ENCODE results near the gene RSPO3.
"Not testable (repeated sequence)": the region's sequence is repeated elsewhere in the genome, so short reads cannot be mapped to it uniquely, and the experiment has no call there.

The RSPO3 gene, protein sequence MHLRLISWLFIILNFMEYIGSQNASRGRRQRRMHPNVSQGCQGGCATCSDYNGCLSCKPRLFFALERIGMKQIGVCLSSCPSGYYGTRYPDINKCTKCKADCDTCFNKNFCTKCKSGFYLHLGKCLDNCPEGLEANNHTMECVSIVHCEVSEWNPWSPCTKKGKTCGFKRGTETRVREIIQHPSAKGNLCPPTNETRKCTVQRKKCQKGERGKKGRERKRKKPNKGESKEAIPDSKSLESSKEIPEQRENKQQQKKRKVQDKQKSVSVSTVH

DNA sequence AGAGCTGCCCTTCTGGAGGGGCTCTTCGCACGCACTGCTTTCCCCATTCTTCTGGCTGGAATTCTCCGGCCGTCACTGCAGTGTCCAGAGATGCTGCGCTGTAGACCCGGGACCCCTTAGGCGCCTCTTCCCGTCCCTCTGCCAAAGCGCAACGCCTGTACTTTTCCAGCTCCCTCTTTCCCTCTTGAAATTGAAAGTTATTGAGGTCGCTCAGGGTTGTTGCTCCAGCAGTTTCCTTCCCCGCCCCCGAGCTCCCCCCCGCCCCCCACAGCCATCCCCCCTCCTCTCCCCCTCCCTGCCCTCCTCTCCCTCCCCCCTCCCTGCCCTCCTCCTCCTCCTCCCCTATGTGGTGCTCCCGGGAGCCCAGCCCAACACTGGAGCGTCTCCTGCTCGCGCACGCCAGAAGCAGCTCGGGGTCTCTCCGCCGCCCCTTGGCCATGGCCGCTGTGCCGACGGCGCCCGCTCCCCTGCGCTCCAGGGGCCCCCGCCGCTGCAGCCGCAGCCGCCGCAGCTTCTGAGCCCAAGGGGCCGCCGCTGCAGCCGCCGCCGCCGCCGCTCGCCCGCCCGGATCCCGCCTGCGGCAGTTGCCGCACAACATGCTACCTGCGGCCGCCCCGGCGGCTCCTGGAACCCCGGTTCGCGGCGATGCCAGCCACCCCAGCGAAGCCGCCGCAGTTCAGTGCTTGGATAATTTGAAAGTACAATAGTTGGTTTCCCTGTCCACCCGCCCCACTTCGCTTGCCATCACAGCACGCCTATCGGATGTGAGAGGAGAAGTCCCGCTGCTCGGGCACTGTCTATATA lies at the start of gene RSPO3:
Gene RSPO3, plus strand, starts transcription at position 374 of the 804 bp plus-strand sequence. CDS start 522 bp downstream, outside the sequence.
- no peak for DNase-seq

- no peak for DNase-seq
Measured at GRCh38 chr6:127069659-127070279, 48.7 kb upstream of the RSPO3 start.

- DNase-seq = no peak
Measured at GRCh38 chr6:127073222-127073621, 45.2 kb upstream of the RSPO3 start.

DNA sequence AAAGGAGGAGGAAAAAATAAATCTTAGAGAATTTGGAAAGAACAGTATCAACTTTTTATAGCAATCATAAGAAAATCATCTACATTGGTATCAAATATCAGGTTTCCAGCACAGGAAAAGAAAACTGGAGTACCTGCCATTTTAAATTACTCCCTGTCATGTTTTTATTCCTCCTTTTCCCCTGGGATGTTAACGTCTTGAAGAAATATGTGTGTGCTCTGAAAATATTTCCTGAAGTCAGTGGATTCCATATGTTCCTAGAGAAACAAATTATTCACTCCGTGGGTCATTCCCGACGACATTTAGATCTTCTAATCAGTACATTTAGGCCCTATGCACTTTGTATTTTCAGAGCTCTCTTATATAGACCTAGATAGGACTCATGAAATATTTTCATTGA lies 42.0 kb upstream of the RSPO3 start:
- no peak for DNase-seq

- DNase-seq = no peak
Measured at GRCh38 chr6:127077886-127078285, 40.6 kb upstream of the RSPO3 start.

DNA sequence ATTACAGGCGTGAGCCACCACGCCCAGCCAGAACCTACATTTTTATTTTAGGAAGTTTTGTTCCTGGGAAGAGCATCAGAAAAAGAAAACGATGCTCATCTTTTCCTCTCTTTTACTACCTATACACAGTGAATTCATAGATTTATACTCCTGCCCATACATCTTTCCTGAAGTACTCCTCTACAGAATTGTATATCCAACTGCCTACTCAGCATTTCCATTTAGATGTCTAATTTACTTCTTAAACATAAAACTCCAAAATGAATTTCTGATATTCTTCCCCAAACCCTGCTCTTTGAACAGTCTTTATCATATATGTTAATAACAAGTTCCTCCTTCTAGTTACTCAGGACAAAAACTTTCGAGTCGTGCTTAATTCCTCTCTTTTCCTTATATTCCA lies 39.8 kb upstream of the RSPO3 start:
- DNase-seq = no peak

- DNase-seq = no peak
Measured at GRCh38 chr6:127079681-127080080, 38.8 kb upstream of the RSPO3 start.

DNA sequence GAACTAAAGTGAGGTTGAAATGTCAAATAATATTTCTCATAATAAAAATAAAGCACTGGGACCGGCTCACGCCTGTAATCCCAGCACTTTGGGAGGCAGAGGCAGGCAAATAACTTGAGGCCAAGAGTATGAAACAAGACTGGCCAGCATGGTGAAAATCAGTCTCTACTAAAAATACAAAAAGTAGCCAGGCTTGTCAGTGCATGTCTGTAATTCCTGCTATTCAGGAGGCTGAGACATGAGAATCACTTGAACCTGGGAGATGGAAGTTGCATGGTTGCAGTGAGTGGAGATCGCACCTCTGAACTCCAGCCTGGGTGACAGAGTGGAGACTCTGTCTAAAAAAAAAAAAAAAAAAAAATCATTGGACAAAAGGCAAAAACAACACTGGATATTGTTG lies 38.4 kb upstream of the RSPO3 start:
- DNase-seq = no peak

DNA sequence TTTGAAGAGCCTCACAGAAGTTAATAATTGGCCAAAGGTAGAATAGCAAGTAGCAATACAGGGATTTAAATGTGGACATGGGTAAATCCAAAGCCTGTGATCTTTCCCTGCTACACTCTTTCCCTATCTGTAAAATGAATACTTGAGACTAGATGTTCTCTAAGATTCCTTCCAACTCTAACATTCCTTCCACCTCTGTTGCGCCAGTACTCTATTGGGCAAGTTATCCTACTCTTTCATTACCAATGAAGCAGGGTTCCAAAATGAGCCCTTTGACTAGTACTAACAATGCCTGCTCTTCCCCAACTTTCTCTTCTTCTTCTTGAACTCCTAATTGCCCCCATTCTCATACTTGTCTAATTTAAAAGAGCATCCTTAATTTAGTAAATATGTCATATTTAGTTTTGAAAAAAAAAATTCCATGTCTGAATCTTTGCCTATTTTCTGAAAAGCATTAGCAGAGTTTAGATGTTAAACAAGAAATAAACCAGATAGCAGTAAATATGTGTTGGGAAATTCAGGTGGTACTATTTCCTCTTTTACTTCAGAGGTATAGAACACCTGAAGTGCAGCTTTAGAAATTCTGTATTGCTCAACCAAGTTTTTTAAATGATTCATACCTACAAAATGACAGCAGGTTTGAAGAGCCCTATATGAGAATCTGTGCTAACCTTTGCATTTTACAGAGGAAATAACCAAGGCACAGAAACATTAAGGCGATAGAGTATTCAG lies 35.1 kb upstream of the RSPO3 start:
- DNase-seq = no peak

GRCh38 chr6:127083963-127084310 lies 34.5 kb upstream of the RSPO3 start:
- no peak for DNase-seq

DNA sequence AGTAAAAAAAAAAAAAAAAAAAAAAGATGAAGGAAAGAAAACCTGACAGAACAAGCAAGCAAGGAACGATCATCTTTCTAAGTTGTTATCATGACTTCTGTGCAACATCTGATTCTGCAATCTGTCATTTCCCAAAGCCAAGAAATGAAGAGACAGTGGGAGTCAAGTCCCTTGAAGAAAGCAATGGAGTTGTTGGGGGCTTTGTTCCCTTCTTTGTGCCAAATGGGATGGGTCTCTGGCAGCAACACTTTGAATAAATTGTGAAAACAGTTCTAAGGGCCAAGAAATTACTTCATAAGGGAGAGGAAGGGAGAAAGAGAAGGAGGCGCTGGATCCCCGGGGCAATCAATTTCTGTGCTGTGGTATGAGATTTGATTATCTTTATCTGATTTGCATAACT lies 33.3 kb upstream of the RSPO3 start:
- DNase-seq = no peak

GRCh38 chr6:127090051-127090450 lies 28.4 kb upstream of the RSPO3 start:
- DNase-seq = no peak

DNA sequence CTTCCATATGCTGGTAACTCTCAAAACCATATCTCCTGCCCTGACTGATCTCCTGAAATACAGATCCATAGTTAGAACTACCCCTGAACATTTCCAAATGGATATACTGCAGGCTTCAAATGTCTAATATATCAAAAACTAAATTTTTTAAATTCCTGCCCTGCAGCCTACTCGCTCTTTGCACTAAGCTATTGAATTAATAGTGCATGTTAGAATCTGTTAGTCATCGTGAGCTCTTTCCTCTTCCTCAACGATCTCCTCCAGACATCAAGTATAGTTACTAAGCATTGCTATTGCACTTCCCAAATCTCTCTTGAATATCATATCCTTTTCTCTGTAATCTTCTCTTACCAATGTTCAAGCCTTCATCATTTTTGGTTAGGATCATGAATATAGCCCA lies 26.0 kb upstream of the RSPO3 start:
- no peak for DNase-seq

DNA sequence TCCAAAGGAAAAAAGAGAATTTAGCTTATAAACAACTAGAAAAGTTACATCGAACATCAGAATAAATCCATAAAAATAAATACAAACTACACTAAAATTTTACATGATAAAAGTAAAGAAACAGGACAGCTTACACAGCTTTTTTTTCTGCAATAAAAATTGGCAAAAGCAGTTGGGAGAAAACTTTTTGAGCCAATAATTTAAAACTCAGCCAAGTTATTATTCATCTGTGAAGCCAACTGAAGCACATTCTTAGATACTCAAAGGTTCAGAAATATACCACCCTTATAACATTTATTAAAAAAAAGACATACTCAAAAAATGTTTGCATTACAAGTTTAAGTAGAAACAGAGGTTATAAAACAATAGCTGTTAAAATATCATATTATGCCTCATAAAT lies 23.7 kb upstream of the RSPO3 start:
- no peak for DNase-seq

GRCh38 chr6:127096167-127096566 lies 22.3 kb upstream of the RSPO3 start:
- no peak for DNase-seq

DNA sequence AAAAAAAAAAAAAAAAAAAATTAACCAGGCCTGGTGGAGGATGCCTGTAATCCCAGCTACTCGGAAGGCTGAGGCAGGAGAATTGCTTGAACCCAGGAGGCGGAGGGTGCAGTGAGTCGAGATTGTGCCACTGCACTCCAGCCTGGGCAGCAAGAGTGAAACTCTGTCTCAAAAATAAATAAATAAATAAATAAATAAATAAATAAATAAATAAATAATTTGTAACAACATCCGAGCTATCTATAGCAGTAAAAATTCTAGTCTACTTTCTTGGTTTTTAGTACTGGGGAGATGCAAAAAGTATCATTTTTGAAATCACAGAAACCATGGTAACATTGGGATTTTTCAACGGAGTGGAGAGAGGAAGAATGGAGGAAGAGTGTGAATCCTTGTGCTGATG lies 21.0 kb upstream of the RSPO3 start:
- DNase-seq = not testable (repeated sequence)

DNA sequence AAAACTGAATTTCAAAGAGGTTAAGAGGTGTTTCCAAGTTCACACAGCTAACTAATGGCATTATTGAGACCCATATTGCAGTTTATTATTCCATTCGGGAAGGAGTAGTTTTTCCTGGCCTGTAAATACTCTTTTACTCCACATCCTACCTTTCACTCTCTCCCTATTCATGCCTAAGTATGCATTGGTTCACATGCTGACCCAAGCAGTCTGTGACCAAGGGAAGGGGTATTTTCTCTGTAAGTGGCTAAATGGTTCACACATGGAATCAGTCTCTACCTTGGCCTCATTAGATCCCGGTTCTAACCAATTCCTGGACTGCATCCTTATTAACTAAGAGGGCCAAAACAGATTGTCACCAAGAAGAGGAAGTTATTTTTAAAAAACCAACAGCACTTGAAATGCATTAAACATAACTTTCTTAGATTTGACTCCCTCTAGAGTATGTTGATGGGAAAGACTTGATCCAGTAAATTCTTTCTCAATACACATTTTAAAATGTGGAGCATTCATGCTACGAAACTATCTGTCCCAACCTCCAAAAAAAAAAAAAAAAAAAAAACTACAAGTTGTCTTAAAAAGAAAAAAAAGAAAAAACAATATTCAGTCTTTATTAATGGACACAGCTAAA lies 17.8 kb upstream of the RSPO3 start:
- no peak for DNase-seq

DNA sequence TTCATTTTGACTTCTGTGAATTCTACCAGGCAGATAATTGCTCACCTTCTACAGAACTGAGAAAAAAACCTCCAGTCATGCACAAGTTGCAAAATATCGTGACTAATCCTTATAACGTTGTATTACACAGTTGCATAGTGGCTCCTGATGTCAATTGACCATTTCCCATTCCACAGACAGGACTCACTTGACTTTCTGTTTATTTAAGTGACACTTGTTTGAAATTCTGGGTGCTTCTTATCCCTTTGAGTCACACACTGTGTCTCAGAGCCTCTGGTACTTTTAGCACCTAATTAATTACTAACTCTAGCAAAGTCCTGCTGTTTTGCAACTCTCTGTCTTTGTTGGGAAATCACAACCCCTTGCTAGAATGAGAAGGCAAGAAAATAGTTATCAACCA lies 16.2 kb upstream of the RSPO3 start:
- DNase-seq = no peak

DNA sequence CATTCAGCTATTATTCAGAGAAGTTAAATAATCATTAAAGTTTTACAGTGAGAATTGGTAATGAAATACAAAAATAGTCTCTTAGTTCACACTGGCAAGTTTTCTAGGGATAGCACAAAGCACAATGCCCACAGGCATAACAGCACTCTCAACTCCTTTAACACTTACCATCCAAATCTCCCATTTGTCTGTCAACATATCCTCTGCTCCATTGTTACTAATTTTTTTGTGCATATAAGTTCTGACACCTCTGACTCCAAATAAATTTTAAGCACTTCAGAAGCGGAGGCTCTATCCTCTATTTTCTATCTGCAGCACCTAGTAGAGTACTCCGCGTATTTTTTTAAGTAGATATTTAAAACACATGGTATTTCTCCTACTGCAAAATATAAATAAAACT lies 15.6 kb upstream of the RSPO3 start:
- DNase-seq = no peak

- no peak for DNase-seq
Measured at GRCh38 chr6:127103482-127103881, 15.0 kb upstream of the RSPO3 start.

DNA sequence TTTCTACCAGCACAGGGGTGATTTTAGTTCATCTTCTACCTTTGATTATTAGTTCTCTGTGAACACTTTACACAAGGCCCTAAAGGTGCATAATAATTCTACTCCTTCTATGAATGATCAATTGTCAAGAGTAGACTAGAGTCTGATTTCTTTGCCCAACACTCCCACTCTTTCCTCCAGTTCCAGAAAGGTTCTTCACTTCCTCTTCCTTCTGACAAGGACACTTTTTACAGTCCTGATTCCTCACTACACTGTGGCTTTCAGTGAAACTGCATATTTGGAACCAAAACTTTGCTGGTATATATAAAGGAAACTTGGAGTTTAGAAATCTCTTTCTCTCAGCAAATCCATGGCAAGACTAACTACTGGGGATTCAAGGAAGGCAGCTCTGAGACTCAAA lies 10.6 kb upstream of the RSPO3 start:
- no peak for DNase-seq

DNA sequence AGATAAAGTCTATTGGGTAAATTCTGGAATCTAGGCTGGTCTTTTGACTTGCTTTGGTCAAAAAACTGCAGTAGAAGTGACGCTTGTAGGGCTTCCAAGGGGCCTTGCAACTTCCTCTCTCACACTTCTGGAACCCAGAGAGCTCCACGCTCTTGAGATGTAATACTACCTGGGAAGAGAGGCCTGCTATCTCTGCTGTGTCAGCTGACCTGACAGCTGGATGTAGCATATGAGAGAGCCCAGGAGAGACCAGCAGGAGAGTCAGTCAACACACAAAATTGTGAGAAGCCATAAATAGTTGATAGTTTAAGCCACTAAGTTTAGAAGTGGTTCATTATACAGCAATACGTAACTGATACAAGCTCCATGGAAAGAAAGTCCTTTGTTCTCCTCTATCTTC lies 7.8 kb upstream of the RSPO3 start:
- no peak for DNase-seq

GRCh38 chr6:127111526-127111925 lies 6.9 kb upstream of the RSPO3 start:
- no peak for DNase-seq

All from activated CD4-positive, alpha-beta T cell treated with anti-CD3 and anti-CD28 coated beads, Interleukin-2, amount 50 U/mL, for 16 hours (primary cell).